ENCODE measurements around the gene NFATC3.
"Not testable (repeated sequence)": the region's sequence is repeated elsewhere in the genome, so short reads cannot be mapped to it uniquely, and the experiment has no call there.

NFATC3 gene

DNA sequence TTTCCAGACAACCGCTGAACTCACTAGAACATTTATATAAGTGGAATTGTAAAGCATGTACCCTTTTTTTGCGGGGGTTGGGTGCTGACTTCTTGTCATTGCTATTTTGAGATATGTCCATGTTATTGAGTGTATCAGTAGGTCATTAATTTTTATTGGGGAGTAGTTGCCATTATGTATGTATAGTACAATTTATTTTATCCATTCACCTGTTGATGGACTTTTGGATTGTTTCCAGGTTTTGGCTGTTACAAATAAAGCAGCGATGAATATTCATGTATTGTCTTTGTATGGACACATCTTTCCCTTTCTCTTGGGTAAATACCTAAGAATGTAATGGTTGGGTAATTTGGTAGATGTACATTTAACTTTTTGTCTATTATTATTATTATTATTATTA lies 12.7 kb downstream of the NFATC3 start:
- no peaks in the 10 kb centered on the region for H3K36me3 ChIP-seq (ENCODE audit: control insufficient read depth in 2 of 2, insufficient read depth in 2 of 2, low read length in 2 of 2)
- H3K9ac ChIP-seq (ENCODE audit: low read depth in 1 of 2, low read length in 2 of 2) = no peak overlapping the region
- no peaks in the 10 kb centered on the region for H3K27me3 ChIP-seq (ENCODE audit: control insufficient read depth in 2 of 2, insufficient read depth in 2 of 2, low read length in 2 of 2)
- H3K4me1 ChIP-seq (ENCODE audit: control insufficient read depth in 2 of 2, insufficient read depth in 2 of 2, low read length in 2 of 2) = peaks cover 3% of the 10 kb centered on the region in 2 donors
- no peaks in the 10 kb centered on the region for H3K9me3 ChIP-seq (ENCODE audit: control insufficient read depth in 2 of 2, low read length in 2 of 2)
- H3K27ac ChIP-seq (ENCODE audit: low read depth in 2 of 2, low read length in 2 of 2) = no peak overlapping the region
- no peak overlapping the region for H3K4me3 ChIP-seq (ENCODE audit: low read length in 2 of 2)

- no peak overlapping the region for H3K27ac ChIP-seq (ENCODE audit: low read depth in 2 of 2, low read length in 2 of 2)
- H3K9me3 ChIP-seq (ENCODE audit: control insufficient read depth in 2 of 2, low read length in 2 of 2) = no peaks in the 10 kb centered on the region
- no peaks in the 10 kb centered on the region for H3K27me3 ChIP-seq (ENCODE audit: control insufficient read depth in 2 of 2, insufficient read depth in 2 of 2, low read length in 2 of 2)
- H3K36me3 ChIP-seq (ENCODE audit: control insufficient read depth in 2 of 2, insufficient read depth in 2 of 2, low read length in 2 of 2) = no peaks in the 10 kb centered on the region
- no peak overlapping the region for H3K9ac ChIP-seq (ENCODE audit: low read depth in 1 of 2, low read length in 2 of 2)
- H3K4me3 ChIP-seq (ENCODE audit: low read length in 2 of 2) = no peak overlapping the region
- H3K4me1 ChIP-seq (ENCODE audit: control insufficient read depth in 2 of 2, insufficient read depth in 2 of 2, low read length in 2 of 2) = peaks cover 0 to 3% of the 10 kb centered on the region in 2 donors
Observed at GRCh38 chr16:68100488-68100887, 15.3 kb downstream of the NFATC3 start.

DNA sequence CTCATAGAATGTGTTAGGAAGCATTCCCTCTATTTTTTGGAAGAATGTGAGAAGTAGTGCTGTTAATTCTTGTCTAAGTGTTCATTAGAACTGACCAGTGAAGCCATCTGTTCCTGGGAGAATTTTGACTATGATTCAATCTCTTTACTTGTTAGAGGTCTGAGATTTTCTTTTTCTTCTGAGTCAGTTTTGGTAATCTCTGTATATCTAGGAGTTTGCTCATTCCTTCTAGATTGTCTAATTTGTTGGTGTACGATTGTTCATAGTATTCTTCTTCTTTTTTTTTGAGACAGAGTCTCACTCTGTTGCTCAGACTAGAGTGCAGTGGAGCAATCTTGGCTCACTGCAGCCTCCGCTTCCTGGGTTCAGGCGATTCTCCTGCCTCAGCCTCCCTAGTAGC lies 20.4 kb downstream of the NFATC3 start:
- no peaks in the 10 kb centered on the region for H3K4me1 ChIP-seq (ENCODE audit: control insufficient read depth in 2 of 2, insufficient read depth in 2 of 2, low read length in 2 of 2)
- H3K4me3 ChIP-seq (ENCODE audit: low read length in 2 of 2) = no peak overlapping the region
- H3K27ac ChIP-seq (ENCODE audit: low read depth in 2 of 2, low read length in 2 of 2) = no peak overlapping the region
- H3K36me3 ChIP-seq (ENCODE audit: control insufficient read depth in 2 of 2, insufficient read depth in 2 of 2, low read length in 2 of 2) = no peaks in the 10 kb centered on the region
- H3K27me3 ChIP-seq (ENCODE audit: control insufficient read depth in 2 of 2, insufficient read depth in 2 of 2, low read length in 2 of 2) = no peaks in the 10 kb centered on the region
- H3K9me3 ChIP-seq (ENCODE audit: control insufficient read depth in 2 of 2, low read length in 2 of 2) = peaks cover 0 to 5% of the 10 kb centered on the region in 2 donors
- H3K9ac ChIP-seq (ENCODE audit: low read depth in 1 of 2, low read length in 2 of 2) = no peak overlapping the region

GRCh38 chr16:68107230-68107928 lies 22.2 kb downstream of the NFATC3 start:
- H3K27me3 ChIP-seq (ENCODE audit: control insufficient read depth in 2 of 2, insufficient read depth in 2 of 2, low read length in 2 of 2); H3K4me3 ChIP-seq (ENCODE audit: low read length in 2 of 2); H3K27ac ChIP-seq (ENCODE audit: low read depth in 2 of 2, low read length in 2 of 2); H3K36me3 ChIP-seq (ENCODE audit: control insufficient read depth in 2 of 2, insufficient read depth in 2 of 2, low read length in 2 of 2); H3K9me3 ChIP-seq (ENCODE audit: control insufficient read depth in 2 of 2, low read length in 2 of 2); H3K9ac ChIP-seq (ENCODE audit: low read depth in 1 of 2, low read length in 2 of 2); H3K4me1 ChIP-seq (ENCODE audit: control insufficient read depth in 2 of 2, insufficient read depth in 2 of 2, low read length in 2 of 2): not testable (repeated sequence)

DNA sequence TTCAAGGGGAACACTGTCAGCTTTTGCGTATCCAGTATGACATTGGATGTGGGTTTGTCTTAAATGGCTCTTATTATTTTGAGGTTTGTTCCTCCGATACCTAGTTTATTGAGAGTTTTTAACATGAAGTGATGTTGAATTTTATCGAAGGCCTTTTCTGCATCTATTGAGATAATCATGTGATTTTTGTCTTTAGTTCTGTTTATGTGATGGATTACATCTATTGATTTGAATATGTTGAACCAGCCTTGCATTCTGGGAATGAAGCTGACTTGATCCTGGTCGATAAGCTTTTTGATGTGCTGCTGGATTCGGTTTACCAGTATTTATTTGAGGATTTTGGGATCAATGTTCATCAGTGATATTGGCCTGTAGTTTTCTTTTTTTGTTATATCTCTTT lies 24.0 kb downstream of the NFATC3 start:
- H3K4me3 ChIP-seq (ENCODE audit: low read length in 2 of 2); H3K27ac ChIP-seq (ENCODE audit: low read depth in 2 of 2, low read length in 2 of 2); H3K9ac ChIP-seq (ENCODE audit: low read depth in 1 of 2, low read length in 2 of 2); H3K9me3 ChIP-seq (ENCODE audit: control insufficient read depth in 2 of 2, low read length in 2 of 2); H3K27me3 ChIP-seq (ENCODE audit: control insufficient read depth in 2 of 2, insufficient read depth in 2 of 2, low read length in 2 of 2); H3K4me1 ChIP-seq (ENCODE audit: control insufficient read depth in 2 of 2, insufficient read depth in 2 of 2, low read length in 2 of 2); H3K36me3 ChIP-seq (ENCODE audit: control insufficient read depth in 2 of 2, insufficient read depth in 2 of 2, low read length in 2 of 2): not testable (repeated sequence)

GRCh38 chr16:68110611-68111010 lies 25.4 kb downstream of the NFATC3 start:
- not testable (repeated sequence) for H3K36me3 ChIP-seq (ENCODE audit: control insufficient read depth in 2 of 2, insufficient read depth in 2 of 2, low read length in 2 of 2); H3K9me3 ChIP-seq (ENCODE audit: control insufficient read depth in 2 of 2, low read length in 2 of 2); H3K27me3 ChIP-seq (ENCODE audit: control insufficient read depth in 2 of 2, insufficient read depth in 2 of 2, low read length in 2 of 2); H3K9ac ChIP-seq (ENCODE audit: low read depth in 1 of 2, low read length in 2 of 2); H3K4me1 ChIP-seq (ENCODE audit: control insufficient read depth in 2 of 2, insufficient read depth in 2 of 2, low read length in 2 of 2); H3K4me3 ChIP-seq (ENCODE audit: low read length in 2 of 2); H3K27ac ChIP-seq (ENCODE audit: low read depth in 2 of 2, low read length in 2 of 2)

DNA sequence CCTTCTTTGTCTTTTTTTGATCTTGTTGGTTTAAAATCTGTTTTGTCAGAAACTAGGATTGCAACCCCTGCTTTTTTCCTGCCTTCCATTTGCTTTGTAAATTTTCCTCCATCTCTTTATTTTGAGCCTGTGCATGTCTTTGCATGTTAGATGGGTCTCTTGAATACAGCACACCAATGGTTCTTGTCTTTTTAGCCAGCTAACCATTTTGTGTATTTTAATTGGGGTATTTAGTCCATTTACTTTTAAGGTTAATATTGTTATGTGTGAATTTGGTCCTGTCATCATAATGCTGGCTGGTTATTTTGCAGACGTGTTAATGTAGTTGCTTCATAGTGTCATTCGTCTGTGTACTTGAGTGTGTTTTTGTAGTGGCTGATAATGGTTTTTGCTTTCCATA lies 26.2 kb downstream of the NFATC3 start:
- H3K9ac ChIP-seq (ENCODE audit: low read depth in 1 of 2, low read length in 2 of 2) = no peak overlapping the region
- no peaks in the 10 kb centered on the region for H3K4me1 ChIP-seq (ENCODE audit: control insufficient read depth in 2 of 2, insufficient read depth in 2 of 2, low read length in 2 of 2)
- H3K27me3 ChIP-seq (ENCODE audit: control insufficient read depth in 2 of 2, insufficient read depth in 2 of 2, low read length in 2 of 2) = no peaks in the 10 kb centered on the region
- H3K4me3 ChIP-seq (ENCODE audit: low read length in 2 of 2) = no peak overlapping the region
- no peak overlapping the region for H3K27ac ChIP-seq (ENCODE audit: low read depth in 2 of 2, low read length in 2 of 2)
- H3K36me3 ChIP-seq (ENCODE audit: control insufficient read depth in 2 of 2, insufficient read depth in 2 of 2, low read length in 2 of 2) = no peaks in the 10 kb centered on the region
- peaks cover 0 to 5% of the 10 kb centered on the region in 2 donors for H3K9me3 ChIP-seq (ENCODE audit: control insufficient read depth in 2 of 2, low read length in 2 of 2)

DNA sequence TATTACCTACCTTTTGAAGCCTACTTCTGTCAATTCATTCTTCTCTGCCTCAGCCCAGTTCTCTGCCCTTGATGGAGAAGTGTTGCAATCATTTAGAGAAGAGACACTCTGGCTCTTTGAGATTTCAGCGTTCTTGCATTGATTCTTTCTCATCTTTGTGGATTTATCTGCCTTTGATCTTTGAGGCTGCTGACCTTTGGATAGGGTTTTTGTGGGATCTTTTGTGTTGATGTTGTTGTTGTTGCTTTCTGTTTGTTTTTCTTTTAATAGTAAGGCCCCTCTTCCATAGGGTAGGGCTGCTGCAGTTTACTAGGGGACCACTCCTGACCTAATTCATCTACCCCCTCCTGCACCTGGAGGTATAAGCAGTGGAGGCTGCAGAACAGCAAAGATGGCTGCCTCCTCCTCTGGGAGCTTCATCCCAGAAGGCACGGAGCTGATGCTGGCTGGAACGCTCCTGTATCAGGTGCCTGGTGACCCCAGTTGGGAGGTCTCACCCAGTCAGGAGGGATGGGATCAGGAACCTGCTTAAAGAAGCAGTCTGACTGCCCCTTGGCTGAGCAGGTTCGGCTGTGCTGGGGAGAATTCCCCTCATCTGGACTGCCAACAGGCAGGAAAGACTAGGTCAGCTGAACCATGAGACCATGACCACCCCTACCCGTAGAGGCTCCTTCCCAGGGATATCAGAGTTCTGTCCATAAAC lies 28.0 kb downstream of the NFATC3 start:
- Histone ChIP-seq H3K9ac (ENCODE audit: low read depth in 1 of 2, low read length in 2 of 2) (no peak overlapping the region), H3K27ac (ENCODE audit: low read depth in 2 of 2, low read length in 2 of 2) (no peak overlapping the region), H3K27me3 (ENCODE audit: control insufficient read depth in 2 of 2, insufficient read depth in 2 of 2, low read length in 2 of 2) (no peaks in the 10 kb centered on the region), H3K4me3 (ENCODE audit: low read length in 2 of 2) (no peak overlapping the region), H3K36me3 (ENCODE audit: control insufficient read depth in 2 of 2, insufficient read depth in 2 of 2, low read length in 2 of 2) (no peaks in the 10 kb centered on the region), H3K4me1 (ENCODE audit: control insufficient read depth in 2 of 2, insufficient read depth in 2 of 2, low read length in 2 of 2) (no peaks in the 10 kb centered on the region), H3K9me3 (ENCODE audit: control insufficient read depth in 2 of 2, low read length in 2 of 2) (peaks cover 0 to 5% of the 10 kb centered on the region in 2 donors)

GRCh38 chr16:68113765-68114240 lies 28.6 kb downstream of the NFATC3 start:
- H3K4me3 ChIP-seq (ENCODE audit: low read length in 2 of 2) = no peak overlapping the region
- no peak overlapping the region for H3K9ac ChIP-seq (ENCODE audit: low read depth in 1 of 2, low read length in 2 of 2)
- no peaks in the 10 kb centered on the region for H3K36me3 ChIP-seq (ENCODE audit: control insufficient read depth in 2 of 2, insufficient read depth in 2 of 2, low read length in 2 of 2)
- no peaks in the 10 kb centered on the region for H3K4me1 ChIP-seq (ENCODE audit: control insufficient read depth in 2 of 2, insufficient read depth in 2 of 2, low read length in 2 of 2)
- no peaks in the 10 kb centered on the region for H3K27me3 ChIP-seq (ENCODE audit: control insufficient read depth in 2 of 2, insufficient read depth in 2 of 2, low read length in 2 of 2)
- peaks cover 0 to 5% of the 10 kb centered on the region in 2 donors for H3K9me3 ChIP-seq (ENCODE audit: control insufficient read depth in 2 of 2, low read length in 2 of 2)
- H3K27ac ChIP-seq (ENCODE audit: low read depth in 2 of 2, low read length in 2 of 2) = no peak overlapping the region

- not testable (repeated sequence) for H3K36me3 ChIP-seq (ENCODE audit: control insufficient read depth in 2 of 2, insufficient read depth in 2 of 2, low read length in 2 of 2); H3K9me3 ChIP-seq (ENCODE audit: control insufficient read depth in 2 of 2, low read length in 2 of 2); H3K27ac ChIP-seq (ENCODE audit: low read depth in 2 of 2, low read length in 2 of 2); H3K9ac ChIP-seq (ENCODE audit: low read depth in 1 of 2, low read length in 2 of 2); H3K4me3 ChIP-seq (ENCODE audit: low read length in 2 of 2); H3K27me3 ChIP-seq (ENCODE audit: control insufficient read depth in 2 of 2, insufficient read depth in 2 of 2, low read length in 2 of 2); H3K4me1 ChIP-seq (ENCODE audit: control insufficient read depth in 2 of 2, insufficient read depth in 2 of 2, low read length in 2 of 2)
Observed at GRCh38 chr16:68114939-68115338, 29.8 kb downstream of the NFATC3 start.

Data from mucosa of rectum (tissue), 2 donors.